IPS DF 6.9 (cell line): Measurements from ENCODE around the gene JUND.

Experiments
- DNase-seq: peaks from one replicate; pipeline ENCODE4 v3.0.0-alpha.2; 2013; ENCODE audit warnings: low read depth, low spot score
- H3K27ac ChIP-seq: one replicate; pipeline ENCODE4 v1.5.1; 2013; ENCODE audit warnings: low read length, control low read depth
- H3K27me3 ChIP-seq: 2 replicates; pipeline ENCODE4 v1.6.1; 2013; ENCODE audit warnings: mild to moderate bottlenecking, low read length; ENCODE audit not compliant: control insufficient read depth, insufficient read depth
- H3K36me3 ChIP-seq: 2 replicates; pipeline ENCODE4 v1.6.1; 2013; ENCODE audit warnings: low read length; ENCODE audit not compliant: control insufficient read depth, insufficient read depth
- H3K4me1 ChIP-seq: 2 replicates; pipeline ENCODE4 v1.6.1; 2013; ENCODE audit warnings: low read length; ENCODE audit not compliant: control insufficient read depth, insufficient read depth
- H3K4me3 ChIP-seq: 2 replicates; pipeline ENCODE4 v1.5.1; 2013; ENCODE audit warnings: mild to moderate bottlenecking, low read length
- H3K9me3 ChIP-seq: 2 replicates; pipeline ENCODE4 v1.6.1; 2013; ENCODE audit warnings: low read length, inconsistent platforms; ENCODE audit not compliant: control insufficient read depth, insufficient read depth
- WGBS: extraction: QIAGEN DNeasy Blood & Tissue Kit; methylation state at CpG from one replicate; pipeline ENCODE4 v1.1.7; 2013; ENCODE audit warnings: mixed read lengths, missing lambda C conversion rate; ENCODE audit not compliant: insufficient read length, insufficient coverage; 5-methylcytosine and 5-hydroxymethylcytosine counted together

Gene JUND

DNA sequence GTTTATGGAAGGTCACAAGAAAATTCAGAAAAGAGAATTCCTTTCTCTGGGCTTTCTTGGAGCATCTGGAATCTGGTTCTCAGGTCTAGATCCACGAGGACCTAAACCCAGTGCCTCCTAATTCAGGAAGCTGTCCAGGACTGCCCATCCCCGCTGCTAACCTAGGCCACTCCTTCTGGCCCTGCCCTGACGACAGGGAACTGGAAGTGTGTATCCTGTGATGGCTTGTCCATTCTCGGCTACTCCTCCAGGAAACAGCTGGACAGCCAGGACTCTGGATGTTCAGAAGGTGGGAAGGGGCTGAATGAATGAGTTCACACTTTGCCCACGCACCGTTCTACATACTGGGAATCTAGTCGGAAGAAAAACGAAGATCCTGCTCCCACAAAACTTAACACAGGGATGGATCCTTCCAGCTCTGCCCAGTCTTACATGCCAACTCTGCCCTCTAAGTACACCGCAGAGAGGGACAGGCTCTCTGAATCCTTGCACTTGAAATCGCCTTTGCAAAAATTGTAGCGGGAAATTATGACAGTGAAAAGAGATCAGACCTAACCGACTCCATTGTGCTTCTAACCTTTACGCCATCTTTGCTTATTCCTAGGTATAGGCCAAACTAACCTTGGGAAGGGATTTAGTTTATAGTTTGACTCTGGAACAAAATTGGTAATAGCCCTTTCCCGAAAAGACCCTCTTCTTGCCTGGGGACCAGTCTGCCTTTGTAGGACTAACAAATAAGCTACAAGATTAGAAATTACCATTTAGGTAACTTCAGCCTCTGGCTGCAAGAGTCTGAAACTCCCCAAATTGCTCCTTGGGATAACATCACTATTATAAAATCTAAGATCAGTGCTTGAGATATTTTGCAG, 39.7 kb upstream of the JUND start:
- Histone ChIP-seq H3K27ac (no peak overlapping the region), H3K4me3 (no peak overlapping the region), H3K4me1 (no peaks in the 10 kb centered on the region), H3K36me3 (no peaks in the 10 kb centered on the region), H3K27me3 (no peaks in the 10 kb centered on the region), H3K9me3 (no peaks in the 10 kb centered on the region)
- no CpG with 5 or more reads among the region's 14 CpGs for WGBS
- DNase-seq: no peak

DNA sequence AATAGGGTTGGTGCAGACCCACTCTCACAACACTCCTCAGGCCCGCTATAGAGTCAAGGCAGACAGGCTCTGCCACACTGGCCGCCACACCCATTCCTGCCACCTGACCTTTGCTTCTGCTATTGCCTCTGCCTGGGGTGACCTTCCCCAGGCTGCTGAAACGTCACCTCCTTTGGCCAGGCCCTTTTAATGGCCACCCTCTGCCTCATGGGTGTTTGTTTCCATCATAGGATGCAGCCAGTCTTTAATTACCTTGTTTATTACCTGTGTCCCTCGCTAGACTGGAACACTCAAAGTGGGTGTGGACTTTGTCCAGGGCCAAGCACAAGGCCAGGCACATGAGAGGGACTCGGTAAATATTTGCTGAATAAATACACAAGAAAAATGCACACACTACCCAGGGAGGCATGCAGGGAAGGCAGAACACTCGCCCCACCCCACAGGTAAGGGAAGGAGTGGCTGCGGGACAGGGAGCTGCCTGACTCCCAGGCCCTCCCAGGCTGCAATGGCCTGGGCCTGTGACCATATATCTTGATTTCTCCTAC, 38.2 kb upstream of the JUND start:
- no peak for DNase-seq
- no peak overlapping the region for H3K4me3 ChIP-seq
- no peaks in the 10 kb centered on the region for H3K4me1 ChIP-seq
- no peaks in the 10 kb centered on the region for H3K36me3 ChIP-seq
- H3K9me3 ChIP-seq: no peaks in the 10 kb centered on the region
- no peak overlapping the region for H3K27ac ChIP-seq
- no peaks in the 10 kb centered on the region for H3K27me3 ChIP-seq
- WGBS: no CpG with 5 or more reads among the region's 7 CpGs

DNA sequence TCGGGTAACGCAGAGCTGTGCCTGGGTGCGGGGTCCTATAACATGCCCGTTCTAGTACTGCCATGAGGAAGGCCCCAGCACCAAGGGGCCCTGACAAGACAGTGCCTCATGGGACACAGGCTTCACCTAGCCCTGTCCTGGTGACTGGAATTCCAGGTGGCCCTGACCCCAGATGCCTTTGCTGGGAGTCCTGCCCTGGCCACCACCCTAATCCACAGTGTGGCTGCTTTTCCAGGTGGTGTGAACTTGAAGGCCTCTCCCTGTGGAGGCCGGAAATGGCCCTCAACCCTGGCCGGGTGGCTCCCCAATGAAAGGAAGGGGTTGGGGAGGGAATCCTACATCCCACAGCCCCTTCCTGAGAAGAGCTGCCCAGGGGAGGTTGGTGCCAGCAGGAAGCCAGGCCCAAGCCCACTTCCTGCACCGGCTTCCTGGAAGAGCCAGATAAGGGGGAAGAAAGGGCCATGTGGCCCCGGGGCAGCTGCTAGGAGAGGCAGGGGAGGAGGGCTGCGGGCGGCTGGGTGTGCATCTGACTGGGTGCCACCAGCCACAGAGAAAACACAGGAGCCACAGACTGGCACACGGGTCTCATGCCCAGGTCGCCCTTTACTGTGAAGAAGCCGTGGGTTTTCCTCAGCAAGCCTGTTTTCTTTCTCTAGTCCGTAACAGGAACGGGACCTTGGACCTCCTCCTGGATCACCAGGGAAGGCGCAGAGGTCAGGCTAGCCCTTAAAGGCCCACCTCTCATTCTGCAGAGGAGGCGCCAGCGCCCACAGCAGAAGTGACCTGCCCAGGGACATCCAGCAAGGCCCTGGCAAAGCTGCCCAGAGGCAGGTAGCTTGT, 36.8 kb upstream of the JUND start:
- no peak overlapping the region for H3K4me3 ChIP-seq
- H3K27me3 ChIP-seq: no peaks in the 10 kb centered on the region
- no peak overlapping the region for H3K27ac ChIP-seq
- no peaks in the 10 kb centered on the region for H3K4me1 ChIP-seq
- WGBS: no CpG with 5 or more reads among the region's 18 CpGs
- 0 out of 2 replicates have a peak, but pooled peaks cover under 1% of the 10 kb centered on the region for H3K36me3 ChIP-seq
- no peaks in the 10 kb centered on the region for H3K9me3 ChIP-seq
- DNase-seq: no peak

- peaks cover 33% of the 10 kb centered on the region for H3K36me3 ChIP-seq
- no peak overlapping the region for H3K27ac ChIP-seq
- no peak for DNase-seq
- no peaks in the 10 kb centered on the region; the same call in 1 of the 2 replicates for H3K4me1 ChIP-seq
- H3K4me3 ChIP-seq: no peak overlapping the region
- WGBS: no CpG with 5 or more reads among the region's 3 CpGs
- no peaks in the 10 kb centered on the region for H3K27me3 ChIP-seq
- no peaks in the 10 kb centered on the region for H3K9me3 ChIP-seq
Observed at GRCh38 chr19:18313398-18313797, 32.0 kb upstream of the JUND start.

DNA sequence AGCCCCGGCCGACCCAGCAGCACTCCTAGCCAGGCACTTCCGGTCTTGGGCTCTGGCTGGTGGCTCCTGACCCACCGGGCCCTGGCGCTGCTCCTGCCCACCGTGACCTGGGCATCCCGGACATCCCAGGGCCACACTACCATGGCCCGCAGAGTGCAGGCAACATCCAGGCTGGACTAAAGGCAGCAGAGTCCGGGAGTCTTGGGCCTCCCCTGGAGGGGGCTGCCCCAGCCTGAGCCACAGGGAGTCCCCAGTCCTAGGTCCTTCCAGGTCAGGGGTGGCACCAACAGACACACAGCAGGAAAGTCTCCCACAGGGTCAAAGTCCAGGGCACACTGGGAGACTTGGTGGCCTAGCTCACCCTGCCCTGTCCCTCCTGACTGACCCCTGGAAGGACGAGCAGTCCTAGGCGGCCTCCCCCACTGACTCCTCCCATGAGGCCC, 30.7 kb upstream of the JUND start:
- Histone ChIP-seq H3K36me3 (peaks cover 41% of the 10 kb centered on the region), H3K9me3 (no peaks in the 10 kb centered on the region), H3K4me1 (no peaks in the 10 kb centered on the region; the same call in 1 of the 2 replicates), H3K27ac (no peak overlapping the region), H3K4me3 (no peak overlapping the region), H3K27me3 (no peaks in the 10 kb centered on the region)
- no CpG with 5 or more reads among the region's 11 CpGs for WGBS
- no peak for DNase-seq

- Histone ChIP-seq H3K4me1 (no peaks in the 10 kb centered on the region; the same call in 1 of the 2 replicates), H3K36me3 (peaks cover 42% of the 10 kb centered on the region), H3K9me3 (no peaks in the 10 kb centered on the region), H3K27ac (no peak overlapping the region), H3K4me3 (no peak overlapping the region), H3K27me3 (no peaks in the 10 kb centered on the region)
- no CpG with 5 or more reads among the region's 22 CpGs for WGBS
- no peak for DNase-seq
Observed at GRCh38 chr19:18311502-18312091, 30.2 kb upstream of the JUND start.

- no peak overlapping the region for H3K27ac ChIP-seq
- H3K9me3 ChIP-seq: no peaks in the 10 kb centered on the region
- no peak for DNase-seq
- no peaks in the 10 kb centered on the region for H3K27me3 ChIP-seq
- WGBS: no CpG with 5 or more reads among the region's 13 CpGs
- H3K4me1 ChIP-seq: no peaks in the 10 kb centered on the region; the same call in 1 of the 2 replicates
- no peak overlapping the region for H3K4me3 ChIP-seq
- peaks cover 42% of the 10 kb centered on the region for H3K36me3 ChIP-seq
Observed at GRCh38 chr19:18310966-18311365, 29.5 kb upstream of the JUND start.

GRCh38 chr19:18310118-18310909, 28.9 kb upstream of the JUND start:
- DNase-seq: no peak
- WGBS: no CpG with 5 or more reads among the region's 23 CpGs
- peaks cover 42% of the 10 kb centered on the region for H3K36me3 ChIP-seq

DNA sequence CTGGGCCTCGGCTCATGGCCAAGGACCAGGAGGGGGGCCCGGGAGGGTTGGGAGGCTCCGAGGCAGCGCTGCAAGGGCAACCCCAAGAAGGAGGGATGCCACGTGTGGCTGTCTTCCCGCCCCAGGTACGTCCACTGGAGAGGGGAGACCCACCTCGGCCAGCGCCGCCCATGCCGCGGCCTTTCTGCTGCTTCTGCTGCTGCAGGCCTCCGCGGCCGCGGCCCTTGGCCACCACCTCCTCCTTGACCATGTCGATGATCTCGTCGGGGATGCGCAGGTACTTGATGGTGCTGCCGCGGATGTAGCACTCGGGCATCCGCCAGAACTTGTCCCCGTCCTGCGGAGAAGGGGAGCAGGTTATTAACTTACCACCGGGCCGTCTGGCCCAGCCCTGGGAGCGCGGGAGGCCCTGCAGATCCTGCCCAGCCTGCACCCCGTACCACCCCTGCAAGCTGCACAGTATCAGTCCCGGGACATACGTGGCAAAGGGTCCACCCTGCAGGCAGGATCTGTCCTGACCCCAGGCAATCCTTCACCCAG, 28.2 kb upstream of the JUND start:
- WGBS: no CpG with 5 or more reads among the region's 33 CpGs
- H3K4me1 ChIP-seq: peaks cover 6% of the 10 kb centered on the region

More at GRCh38 chr19:18310118-18310909, 28.9 kb upstream of the JUND start:
- Histone ChIP-seq H3K4me3 (no peak overlapping the region), H3K27me3 (no peaks in the 10 kb centered on the region), H3K4me1 (peaks cover 2% of the 10 kb centered on the region), H3K9me3 (no peaks in the 10 kb centered on the region), H3K27ac (no peak overlapping the region)

More for the DNA sequence above, 28.2 kb upstream of the JUND start:
- H3K4me3 ChIP-seq: no peak overlapping the region
- no peaks in the 10 kb centered on the region for H3K9me3 ChIP-seq
- DNase-seq: no peak
- peaks cover 42% of the 10 kb centered on the region for H3K36me3 ChIP-seq
- H3K27me3 ChIP-seq: no peaks in the 10 kb centered on the region
- no peak overlapping the region for H3K27ac ChIP-seq
